Right lobe of liver (tissue), 6 donors: ENCODE results near the gene WSCD2. TPM values are rescaled to one million over a fixed set of nuclear protein-coding genes. Genes with fewer than 3 reads are reported as not detected.

ENCODE experiments used
- ATAC-seq, 4 donors: fragments of 200-7000 bp; cut with Tn5 transposase; one replicate each; pipeline ENCODE4 v1.9.1; 2020; ENCODE audit warnings: mild to moderate bottlenecking in 4 of 4, moderate library complexity in 4 of 4
- DNase-seq, 3 donors: peaks; one replicate each; pipeline ENCODE4 v3.0.0-alpha.2; 2020
- H3K27ac ChIP-seq, 3 donors: fragments of 200-600 bp; one replicate each; pipeline ENCODE4 v1.8.0; 2022
- H3K27me3 ChIP-seq, 2 donors: fragments of 200-600 bp; one replicate each; pipeline ENCODE4 v1.8.0; 2022
- H3K36me3 ChIP-seq, 4 donors: fragments of 200-600 bp; sonication (generic) in 1 of 4; one replicate each; pipeline versions ENCODE4 v1.5.1 to v1.8.0; 2017 to 2022; ENCODE audit warnings: control low read depth in 1 of 4
- H3K4me1 ChIP-seq, 4 donors: fragments of 200-600 bp; sonication (generic) in 1 of 4; one replicate each; pipeline versions ENCODE4 v1.5.1 to v1.8.0; 2017 to 2022; ENCODE audit warnings: control low read depth in 1 of 4
- H3K4me3 ChIP-seq, 3 donors: fragments of 200-600 bp; one replicate each; pipeline ENCODE4 v1.8.0; 2022
- H3K9me3 ChIP-seq, 4 donors: fragments of 200-600 bp; sonication (generic) in 1 of 4; one replicate each; pipeline versions ENCODE4 v1.5.1 to v1.8.0; 2017 to 2022; ENCODE audit warnings: control low read depth in 1 of 4
- CTCF ChIP-seq, 4 donors: fragments of 200-600 bp in 3 of 4; fragments of 450-650 bp in 1 of 4; IDR thresholded peaks; one replicate each; pipeline versions ENCODE4 v1.5.1 to v1.8.0; 2016 to 2022; ENCODE audit warnings: antibody characterized with exemption in 4 of 4, mild to moderate bottlenecking in 2 of 4
- POLR2A ChIP-seq: fragments of 450-650 bp; IDR thresholded peaks from one replicate; pipeline ENCODE4 v1.6.1; 2017; ENCODE audit warnings: antibody characterized with exemption, mild to moderate bottlenecking
- WGBS: methylation state at CpG from one replicate; pipeline ENCODE4 v1.1.6; 2018; ENCODE audit warnings: low coverage, low lambda C conversion rate; ENCODE audit not compliant: insufficient coverage; ENCODE audit errors: missing lambda C conversion rate; 5-methylcytosine and 5-hydroxymethylcytosine counted together
- intact Hi-C, 2 donors: fragments of 100-400 bp; cut with DNase I; formaldehyde crosslinking; loops; one replicate each; pipeline versions ENCODE4 v1.11.2 to v1.14.1; 2022
- total RNA-seq, 6 experiments: library from RNA; depleted of rRNA in 2 of 6; stranded (reverse); fragments of >200 nt in 2 of 6; fragmentation: NEBNext Ultra II Directional in 3 of 6; extraction: Animal tissue kit (Norgen Biotek cat#: 25700) in 3 of 6; gene quantifications; one replicate each; pipeline versions ENCODE4 v1.1.0 to v1.2.4, GENCODE V29; 2016 to 2023
- donor health status: DM: no; HTN: yes; CAD: no.
- donor health status: DM: no; HTN: no; CAD: no.
- donor health status: DM: no; HTN: no; CAD: no.
- donor health status: DM: no; HTN: yes; CAD: no.
- donor health status: DM: no; HTN: yes; CAD: no.

The WSCD2 gene
- total RNA-seq, 6 experiments from 2014 or later = not detected

DNA sequence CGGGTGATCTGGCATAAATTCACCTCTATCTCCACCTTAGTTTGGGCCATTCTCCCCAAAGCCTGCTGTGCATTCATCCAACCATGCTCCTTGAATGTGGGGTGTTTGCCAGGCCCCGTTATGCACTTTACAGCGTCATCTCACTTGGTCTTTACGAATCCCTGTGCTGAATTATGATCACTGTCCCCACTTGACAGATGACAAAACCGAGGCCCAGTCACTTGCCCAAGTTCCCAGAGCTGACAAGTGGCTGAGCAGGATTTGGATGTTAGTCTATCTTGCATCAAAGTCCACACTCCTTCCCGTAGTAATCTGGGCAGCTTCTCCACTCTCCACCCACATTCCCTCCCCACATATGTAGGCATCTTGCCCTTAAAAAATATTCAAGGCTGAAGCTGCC lies 44.8 kb downstream of the WSCD2 start:
- no peaks in the 10 kb centered on the region for H3K4me1 ChIP-seq
- H3K4me3 ChIP-seq = no peak overlapping the region
- H3K27ac ChIP-seq = no peak overlapping the region
- intact Hi-C loops = no loop called here
- no peaks in the 10 kb centered on the region for H3K9me3 ChIP-seq
- no peak for ATAC-seq
- H3K36me3 ChIP-seq = no peaks in the 10 kb centered on the region
- no peak for DNase-seq
- TF ChIP-seq CTCF (IDR thresholded peaks at IDR 0.05) (no peak), POLR2A (no peak)
- no peaks in the 10 kb centered on the region for H3K27me3 ChIP-seq
- 56% methylated on average over 6 of the region's 6 CpGs for WGBS

- Histone ChIP-seq H3K4me1 (no peaks in the 10 kb centered on the region), H3K36me3 (no peaks in the 10 kb centered on the region), H3K27me3 (no peaks in the 10 kb centered on the region), H3K9me3 (no peaks in the 10 kb centered on the region), H3K27ac (no peak overlapping the region), H3K4me3 (no peak overlapping the region)
- DNase-seq (no peak), ATAC-seq (no peak)
- intact Hi-C loops = no loop called here
- 33% methylated on average over 2 of the region's 6 CpGs for WGBS
- no peak for TF ChIP-seq POLR2A
- TF ChIP-seq CTCF (IDR thresholded peaks at IDR 0.05) = no peak
These were observed 45.6 kb downstream of the WSCD2 start for GRCh38 chr12:108174641-108175040.

DNA sequence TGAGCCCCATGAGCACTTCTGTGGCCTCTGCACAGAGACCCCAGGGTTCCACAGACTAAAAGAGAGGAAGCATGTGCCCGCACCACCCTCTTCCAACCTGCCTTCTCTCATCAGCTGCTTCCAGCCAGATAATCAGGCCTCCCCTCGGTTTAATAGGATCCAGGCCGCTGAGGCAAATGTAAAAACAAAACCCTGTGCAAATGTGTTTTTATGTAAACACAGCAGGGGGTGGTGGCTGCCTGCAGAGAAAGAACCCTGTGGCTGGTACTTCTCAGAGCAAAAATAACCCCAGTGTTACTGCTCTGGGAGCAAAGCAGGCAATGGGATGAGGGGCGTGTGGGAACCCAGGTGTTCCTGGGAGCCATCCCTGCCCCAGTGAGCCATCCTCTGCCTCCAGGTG lies 46.2 kb downstream of the WSCD2 start:
- Histone ChIP-seq H3K36me3 (no peaks in the 10 kb centered on the region), H3K27ac (no peak overlapping the region), H3K9me3 (no peaks in the 10 kb centered on the region), H3K4me3 (no peak overlapping the region), H3K4me1 (no peaks in the 10 kb centered on the region), H3K27me3 (no peaks in the 10 kb centered on the region)
- TF ChIP-seq POLR2A = no peak
- WGBS = 34% methylated on average over 2 of the region's 4 CpGs
- ATAC-seq = no peak
- no peak for DNase-seq
- intact Hi-C loops = no loop called here

GRCh38 chr12:108176292-108176691 lies 47.2 kb downstream of the WSCD2 start:
- 67% methylated on average over 3 of the region's 3 CpGs for WGBS
- Histone ChIP-seq H3K27me3 (no peaks in the 10 kb centered on the region), H3K27ac (no peak overlapping the region), H3K9me3 (no peaks in the 10 kb centered on the region), H3K36me3 (no peaks in the 10 kb centered on the region), H3K4me1 (no peaks in the 10 kb centered on the region), H3K4me3 (no peak overlapping the region)
- ATAC-seq (no peak), DNase-seq (no peak)
- no peak for TF ChIP-seq POLR2A
- no peak for TF ChIP-seq CTCF (IDR thresholded peaks at IDR 0.05)
- intact Hi-C loops = no loop called here

DNA sequence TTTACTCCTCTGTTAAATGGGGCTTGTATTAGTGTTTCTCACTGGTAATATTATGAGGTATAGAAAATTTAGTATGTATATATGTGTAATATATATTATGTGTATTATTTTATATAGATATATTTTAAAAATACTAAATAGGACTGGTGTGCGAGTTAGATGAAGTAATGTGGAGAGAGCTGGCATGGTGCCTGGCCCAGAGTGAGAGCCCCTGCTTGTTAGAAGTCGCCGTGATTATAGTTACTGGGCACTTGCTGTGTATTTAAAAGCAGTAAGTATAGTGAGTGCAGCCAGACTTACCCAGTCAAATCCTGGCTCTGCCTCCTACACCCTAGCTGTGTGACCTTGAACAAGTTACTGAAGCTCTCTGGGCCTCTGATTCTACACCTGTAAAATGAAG lies 48.0 kb downstream of the WSCD2 start:
- 69% methylated on average over 3 of the region's 3 CpGs for WGBS
- TF ChIP-seq POLR2A (no peak), CTCF (IDR thresholded peaks at IDR 0.05) (no peak)
- Histone ChIP-seq H3K27me3 (no peaks in the 10 kb centered on the region), H3K4me3 (no peak overlapping the region), H3K4me1 (no peaks in the 10 kb centered on the region), H3K9me3 (no peaks in the 10 kb centered on the region), H3K27ac (no peak overlapping the region), H3K36me3 (no peaks in the 10 kb centered on the region)
- DNase-seq (no peak), ATAC-seq (no peak)
- intact Hi-C loops = no loop called here
